ENCODE measurements around the gene NLGN3. TPM values are rescaled to one million over a fixed set of nuclear protein-coding genes. Genes with fewer than 3 reads are reported as not detected.
A peak's percentile ranks its signal among the peaks of the same experiment; 100 is the strongest.

Gene NLGN3
- total RNA-seq: 10 to 100 TPM in 1 of 5 donors, 1 to 10 TPM in 1, under 1 TPM in 1, not detected in 2; 0.92 to 10.7 (median 1.0) TPM
- polyA plus RNA-seq: under 1 TPM; 0.12 to 0.50 (median 0.31) TPM
- long read RNA-seq, donor 1, partial matches to known transcripts: 0 of 1 reads
- long read RNA-seq, donor 1, other reads (novel, unspliced or antisense): 0 of 1 reads
- long read RNA-seq, donor 2, partial matches to known transcripts: 0 of 1 reads
- long read RNA-seq, donor 2, other reads (novel, unspliced or antisense): 0 of 1 reads
- long read RNA-seq, donor 3, partial matches to known transcripts: 0 of 1 reads
- long read RNA-seq, donor 3, other reads (novel, unspliced or antisense): 0 of 1 reads
- long read RNA-seq, donor 4: 0 reads
- long read RNA-seq, donor 5, partial matches to known transcripts: 0 of 1 reads
- long read RNA-seq, donor 5, other reads (novel, unspliced or antisense): 0 of 1 reads
- long read RNA-seq, donor 6, partial matches to known transcripts: 0 of 1 reads
- long read RNA-seq, donor 6, other reads (novel, unspliced or antisense): 0 of 1 reads
- long read RNA-seq, donor 7, partial matches to known transcripts: 0 of 2 reads
- long read RNA-seq, donor 7, other reads (novel, unspliced or antisense): 0 of 2 reads
- long read RNA-seq, donor 8, partial matches to known transcripts: 0 of 1 reads
- long read RNA-seq, donor 8, other reads (novel, unspliced or antisense): 0 of 1 reads
- long read RNA-seq, donor 9: 0 reads
- long read RNA-seq, donor 10: 0 reads

- no peak within 1 kb of the TSS for H3K27ac ChIP-seq
- DNase-seq: peak in 1 of 2 donors; percentile 61
- peaks cover 0 to 32% (median 31%) of the 10 kb centered on the region in 4 donors for H3K36me3 ChIP-seq
- WGBS, 5 donors: 8 to 47% (median 25%) methylated on average over 8 to 28 of the region's 28 CpGs
- H3K4me1 ChIP-seq: peaks cover 0 to 34% (median 18%) of the 10 kb centered on the region in 4 donors
- H3K9me3 ChIP-seq: no peaks in the 10 kb centered on the region
- H3K27me3 ChIP-seq: no peaks in the 10 kb centered on the region
- peak within 1 kb of the TSS; percentile 18 to 37 (median 26) for H3K4me3 ChIP-seq
- no peak for TF ChIP-seq POLR2A (IDR thresholded peaks at IDR 0.05)
- intact Hi-C loops (cut with DNase I; ENCODE audit: low total_unique reads): no loop called here
These were observed at the start of gene NLGN3 for GRCh38 chrX:71144651-71145050. NLGN3 (plus strand) TSS chrX:71144841; CDS start chrX:71147750, 2,909 bp downstream.

GRCh38 chrX:71095033-71095432, 49.6 kb upstream of the NLGN3 start:
- Histone ChIP-seq H3K4me3 (peak overlapping the region; percentile 49 to 59 (median 55)), H3K27ac (peak overlapping the region in 1 of 5 donors; percentile 85), H3K9me3 (no peaks in the 10 kb centered on the region), H3K36me3 (no peaks in the 10 kb centered on the region), H3K4me1 (peaks cover 0 to 27% (median 21%) of the 10 kb centered on the region in 4 donors), H3K27me3 (no peaks in the 10 kb centered on the region)
- no peak for DNase-seq
- no peak for TF ChIP-seq POLR2AphosphoS5 (IDR thresholded peaks at IDR 0.05)
- no peak for TF ChIP-seq CTCF (IDR thresholded peaks at IDR 0.05)
- no peak for TF ChIP-seq EP300 (IDR thresholded peaks at IDR 0.05)
- no peak for TF ChIP-seq POLR2A (IDR thresholded peaks at IDR 0.05)
- intact Hi-C loops (cut with DNase I; ENCODE audit: low total_unique reads): no loop called here
- 17 to 33% (median 23%) methylated on average over 6 of the region's 6 CpGs for WGBS, 5 donors

- WGBS, 5 donors: 0 to 22% (median 5%) methylated on average over 22 to 29 of the region's 29 CpGs
- Histone ChIP-seq H3K9me3 (no peaks in the 10 kb centered on the region), H3K27me3 (no peaks in the 10 kb centered on the region), H3K4me3 (peak within 1 kb of the TSS; percentile 49 to 59 (median 55)), H3K36me3 (no peaks in the 10 kb centered on the region), H3K27ac (peak within 1 kb of the TSS; percentile 26 to 85 (median 79)), H3K4me1 (peaks cover 0 to 27% (median 21%) of the 10 kb centered on the region in 4 donors)
- DNase-seq: peak; percentile 91 to 97
- intact Hi-C loops (cut with DNase I; ENCODE audit: low total_unique reads): no loop called here
- TF ChIP-seq CTCF (IDR thresholded peaks at IDR 0.05) (no peak), POLR2A (IDR thresholded peaks at IDR 0.05) (no peak), POLR2AphosphoS5 (IDR thresholded peaks at IDR 0.05) (peak; percentile 29 to 79 (median 37)), EP300 (IDR thresholded peaks at IDR 0.05) (no peak)
These were observed 49.1 kb upstream of the NLGN3 start, which contains the start of gene FOXO4 for GRCh38 chrX:71095555-71095980. FOXO4 (plus strand) TSS chrX:71095851; CDS start chrX:71096529, 678 bp downstream.

- peaks cover 0 to 27% (median 21%) of the 10 kb centered on the region in 4 donors for H3K4me1 ChIP-seq
- peak overlapping the region; percentile 26 to 85 (median 79) for H3K27ac ChIP-seq
- H3K27me3 ChIP-seq: no peaks in the 10 kb centered on the region
- TF ChIP-seq POLR2A (IDR thresholded peaks at IDR 0.05): no peak
- TF ChIP-seq CTCF (IDR thresholded peaks at IDR 0.05): no peak
- TF ChIP-seq EP300 (IDR thresholded peaks at IDR 0.05): no peak
- no peak for TF ChIP-seq POLR2AphosphoS5 (IDR thresholded peaks at IDR 0.05)
- intact Hi-C loops (cut with DNase I; ENCODE audit: low total_unique reads): no loop called here
- H3K9me3 ChIP-seq: no peaks in the 10 kb centered on the region
- peaks cover 0 to 4% (median 0%) of the 10 kb centered on the region in 4 donors for H3K36me3 ChIP-seq
- peak overlapping the region; percentile 49 to 59 (median 55) for H3K4me3 ChIP-seq
- WGBS, 5 donors: 1 to 31% (median 9%) methylated on average over 25 to 46 of the region's 46 CpGs
- no peak for DNase-seq
These were observed 48.5 kb upstream of the NLGN3 start for GRCh38 chrX:71095981-71096759.
